ENCODE data around the gene RAPGEF2.

- no peak for TF ChIP-seq ZNF549 (tag by site-specific recombination; IDR thresholded peaks at IDR 0.05)
- no peak for TF ChIP-seq CTCF (tag by site-specific recombination; IDR thresholded peaks at IDR 0.05)
- no peak for TF ChIP-seq RBAK (tag by site-specific recombination; IDR thresholded peaks at IDR 0.05)
Measured at GRCh38 chr4:159384017-159384416, 281.1 kb downstream of the RAPGEF2 start.

Measured in HEK293 (cell line).